HCT116 (cell line): Measurements from ENCODE around the gene IQUB.

Source experiments
- ATF3 ChIP-seq: IDR thresholded peaks from 2 replicates; pipeline ENCODE4 v1.6.1; 2012
- CTCF ChIP-seq, 3 experiments: fragments of 200-600 bp in 1 of 3; sonication (generic) in 1 of 3; IDR thresholded peaks in 2 of 3; conservative IDR thresholded peaks in 1 of 3; 2 replicates each; pipeline ENCODE4 v1.5.1; 2012 to 2017; ENCODE audit warnings: low read depth in 2 of 3, low read length in 2 of 3, antibody characterized with exemption in 1 of 3, borderline replicate concordance in 1 of 3, control low read depth in 1 of 3, mild to moderate bottlenecking in 1 of 3, mixed read lengths in 1 of 3, mixed run types in 1 of 3, moderate library complexity in 1 of 3; ENCODE audit not compliant: insufficient read depth in 1 of 3
- EGR1 ChIP-seq: IDR thresholded peaks from 2 replicates; pipeline ENCODE4 v1.6.1; 2012; ENCODE audit warnings: low read depth
- ELF1 ChIP-seq: IDR thresholded peaks from 2 replicates; pipeline ENCODE4 v1.6.1; 2012; ENCODE audit warnings: low read depth, borderline replicate concordance
- EZH2 ChIP-seq: fragments of 200-600 bp; sonication (generic); IDR thresholded peaks from 2 replicates; pipeline ENCODE4 v1.6.1; 2017; ENCODE audit warnings: antibody characterized with exemption, mixed run types
- JUND ChIP-seq: IDR thresholded peaks from 2 replicates; pipeline ENCODE4 v1.6.1; 2012
- POLR2A ChIP-seq: IDR thresholded peaks from 2 replicates; pipeline ENCODE4 v1.7.0; 2011; ENCODE audit warnings: borderline replicate concordance; ENCODE audit not compliant: insufficient read depth, insufficient read length; ENCODE audit errors: extremely low read depth
- POLR2AphosphoS5 ChIP-seq: IDR thresholded peaks from 2 replicates; pipeline ENCODE4 v1.6.1; 2011; ENCODE audit warnings: mild to moderate bottlenecking, low read depth, low read length, moderate library complexity
- REST ChIP-seq: IDR thresholded peaks from 2 replicates; pipeline ENCODE4 v1.6.1; 2012; ENCODE audit warnings: low read depth
- SIN3A ChIP-seq: IDR thresholded peaks from 2 replicates; pipeline ENCODE4 v1.6.1; 2012; ENCODE audit warnings: low read depth
- SP1 ChIP-seq: IDR thresholded peaks from 2 replicates; pipeline ENCODE4 v1.6.1; 2012; ENCODE audit warnings: low read depth
- ZBTB33 ChIP-seq: IDR thresholded peaks from 2 replicates; pipeline ENCODE4 v1.6.1; 2011; ENCODE audit warnings: mild to moderate bottlenecking, low read length, moderate library complexity; ENCODE audit not compliant: insufficient replicate concordance; ENCODE audit errors: extremely low read depth
- ZFX ChIP-seq: fragments of 450-650 bp; IDR thresholded peaks from 2 replicates; pipeline ENCODE4 v1.6.1; 2017
- TF ChIP-seq, protein P1 (sequence below): IDR thresholded peaks from 2 replicates; pipeline ENCODE4 v1.6.1; 2012

DNA sequence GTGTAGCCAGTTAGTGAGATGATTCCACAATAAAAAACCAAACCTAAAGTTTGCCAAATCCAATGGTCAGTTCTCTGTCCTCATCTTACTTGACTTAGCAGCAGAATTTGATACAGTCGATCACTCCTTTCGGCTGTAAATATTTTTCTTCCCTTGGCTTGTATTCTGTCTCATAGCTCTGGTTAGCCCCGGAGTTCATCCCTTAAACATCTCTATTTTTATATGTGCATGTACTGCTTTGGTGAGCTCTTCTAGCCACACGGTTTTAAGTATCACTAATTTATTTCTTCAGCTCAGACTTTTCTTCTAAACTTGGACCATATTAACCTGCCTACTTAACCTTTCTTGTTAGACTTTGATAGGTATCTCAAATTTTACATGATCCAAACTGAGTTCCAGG, 49.4 kb upstream of the IQUB start:
- TF ChIP-seq CTCF (IDR thresholded peaks at IDR 0.05 in 2 of 3, conservative IDR thresholded peaks at IDR 0.05 in 1 of 3; ENCODE audit: borderline replicate concordance in 1 of 3, insufficient read depth in 1 of 3, low read depth in 2 of 3, low read length in 2 of 3): no peak
- TF ChIP-seq POLR2AphosphoS5: no peak
- TF ChIP-seq ELF1: no peak
- no peak for TF ChIP-seq JUND
- no peak for TF ChIP-seq ZFX
- no peak for TF ChIP-seq REST
- TF ChIP-seq POLR2A: no peak
- TF ChIP-seq EZH2: no peak
- TF ChIP-seq EGR1: no peak
- TF ChIP-seq SP1: no peak
- no peak for TF ChIP-seq ATF3
- no peak for TF ChIP-seq ZBTB33
- TF ChIP-seq SIN3A: no peak
- TF ChIP-seq, protein P1, sequence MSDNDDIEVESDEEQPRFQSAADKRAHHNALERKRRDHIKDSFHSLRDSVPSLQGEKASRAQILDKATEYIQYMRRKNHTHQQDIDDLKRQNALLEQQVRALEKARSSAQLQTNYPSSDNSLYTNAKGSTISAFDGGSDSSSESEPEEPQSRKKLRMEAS: no peak
